ENCODE measurements around the gene EIF5AL1. TPM values are rescaled to one million over a fixed set of nuclear protein-coding genes. Genes with fewer than 3 reads are reported as not detected.

Gene EIF5AL1
- total and polyA plus RNA-seq, 4 donors, result 0.05 to 2.1 (median 0.52) TPM

GRCh38 chr10:79493806-79494205, 18.5 kb upstream of the EIF5AL1 start (continued):
- TF ChIP-seq HNF4G (IDR thresholded peaks at IDR 0.05) (no peak), ATF3 (IDR thresholded peaks at IDR 0.05) (no peak)

DNA sequence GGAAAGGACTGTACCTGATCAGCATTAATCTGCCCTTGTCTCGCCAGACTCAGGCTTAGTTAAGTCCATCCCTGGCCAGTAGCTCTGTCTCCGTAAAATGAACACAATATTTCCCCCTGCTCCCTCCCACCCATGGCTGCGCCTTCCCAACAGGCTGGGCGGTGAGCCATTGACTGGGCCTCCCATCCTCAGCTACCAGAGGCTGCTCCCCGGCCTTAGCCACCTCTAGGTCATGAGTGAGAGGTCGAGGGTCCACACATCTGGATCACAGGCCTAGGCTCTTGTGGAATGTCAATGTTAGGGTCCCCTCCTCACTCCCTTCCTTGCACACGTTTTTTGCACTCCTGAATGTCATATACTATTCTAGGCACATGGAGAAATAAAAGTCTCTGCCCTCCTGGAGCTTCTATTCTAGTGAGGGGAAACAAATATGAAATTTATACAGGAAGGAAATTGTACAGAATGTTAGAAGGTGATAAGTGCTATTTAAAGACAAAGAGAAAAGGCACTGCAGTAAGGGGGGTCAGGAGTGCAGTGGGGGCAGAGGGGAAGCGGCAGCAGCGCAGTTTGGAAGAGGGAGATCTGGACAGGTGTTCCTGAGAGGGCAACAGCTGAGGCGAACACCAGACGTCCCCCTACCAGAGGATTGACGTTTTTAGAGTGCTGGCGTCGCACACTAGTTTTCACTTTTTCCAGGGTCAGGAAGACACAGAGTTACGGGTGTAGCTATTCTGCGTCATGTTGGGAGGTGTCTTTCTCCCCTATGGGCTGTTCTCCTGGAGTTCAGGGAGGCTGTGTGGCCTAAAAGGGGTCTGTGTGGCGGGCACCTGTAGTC, 17.2 kb upstream of the EIF5AL1 start:
- H3K4me1 ChIP-seq (ENCODE audit: control insufficient read depth in 4 of 4, insufficient read depth in 4 of 4, low read length in 3 of 4), result no peaks in the 10 kb centered on the region
- no peaks in the 10 kb centered on the region for H3K27me3 ChIP-seq (ENCODE audit: control insufficient read depth in 4 of 4, insufficient read depth in 4 of 4, low read length in 3 of 4)
- TF ChIP-seq SP1 (IDR thresholded peaks at IDR 0.05), result no peak
- TF ChIP-seq FOXA2 (IDR thresholded peaks at IDR 0.05), result no peak
- TF ChIP-seq MAX (IDR thresholded peaks at IDR 0.05), result no peak
- no peak for TF ChIP-seq RAD21 (IDR thresholded peaks at IDR 0.05)
- no peak overlapping the region for H3K4me3 ChIP-seq (ENCODE audit: low read depth in 1 of 3, low read length in 3 of 3)
- no peak overlapping the region for H3K9ac ChIP-seq (ENCODE audit: low read depth in 1 of 2, low read length in 2 of 2)
- DNase-seq (ENCODE audit: low spot score), result no peak
- no peaks in the 10 kb centered on the region for H3K36me3 ChIP-seq (ENCODE audit: control insufficient read depth in 4 of 4, insufficient read depth in 3 of 4, low read depth in 1 of 4, low read length in 3 of 4)
- 85% methylated on average over 17 of the region's 17 CpGs for WGBS
- H3K9me3 ChIP-seq (ENCODE audit: control insufficient read depth in 4 of 4, low read length in 3 of 4), result no peaks in the 10 kb centered on the region
- no peak overlapping the region for H3K27ac ChIP-seq (ENCODE audit: low read depth in 1 of 2, low read length in 2 of 2)

GRCh38 chr10:79495791-79496190, 16.5 kb upstream of the EIF5AL1 start:
- Histone ChIP-seq H3K4me3 (ENCODE audit: low read depth in 1 of 3, low read length in 3 of 3) (no peak overlapping the region), H3K9me3 (ENCODE audit: control insufficient read depth in 4 of 4, low read length in 3 of 4) (no peaks in the 10 kb centered on the region), H3K27me3 (ENCODE audit: control insufficient read depth in 4 of 4, insufficient read depth in 4 of 4, low read length in 3 of 4) (no peaks in the 10 kb centered on the region), H3K4me1 (ENCODE audit: control insufficient read depth in 4 of 4, insufficient read depth in 4 of 4, low read length in 3 of 4) (no peaks in the 10 kb centered on the region), H3K27ac (ENCODE audit: low read depth in 1 of 2, low read length in 2 of 2) (no peak overlapping the region), H3K9ac (ENCODE audit: low read depth in 1 of 2, low read length in 2 of 2) (no peak overlapping the region), H3K36me3 (ENCODE audit: control insufficient read depth in 4 of 4, insufficient read depth in 3 of 4, low read depth in 1 of 4, low read length in 3 of 4) (no peaks in the 10 kb centered on the region)
- WGBS, result 80% methylated on average over 6 of the region's 6 CpGs
- DNase-seq (ENCODE audit: low spot score), result no peak
- TF ChIP-seq GABPA (IDR thresholded peaks at IDR 0.05 in 1 of 2, conservative IDR thresholded peaks at IDR 0.05 in 1 of 2), result no peak
- TF ChIP-seq HNF4G (IDR thresholded peaks at IDR 0.05), result no peak
- no peak for TF ChIP-seq MAX (IDR thresholded peaks at IDR 0.05)
- TF ChIP-seq FOXA1 (IDR thresholded peaks at IDR 0.05), result no peak
- TF ChIP-seq ATF3 (IDR thresholded peaks at IDR 0.05), result no peak
- no peak for TF ChIP-seq ZBTB33 (IDR thresholded peaks at IDR 0.05)
- no peak for TF ChIP-seq JUND (IDR thresholded peaks at IDR 0.05)
- no peak for TF ChIP-seq EGR1 (IDR thresholded peaks at IDR 0.05; ENCODE audit: low read depth in 2 of 2)
- no peak for TF ChIP-seq SP1 (IDR thresholded peaks at IDR 0.05)
- no peak for TF ChIP-seq FOXA2 (IDR thresholded peaks at IDR 0.05)
- TF ChIP-seq TAF1 (conservative IDR thresholded peaks at IDR 0.05), result no peak
- no peak for TF ChIP-seq RAD21 (IDR thresholded peaks at IDR 0.05)
- no peak for TF ChIP-seq RXRA (IDR thresholded peaks at IDR 0.05)

Measured in liver (tissue), 9 donors.